NCI-H2107 treated with DMSO at 0.1 percent for 48 hours (cell line): ENCODE measurements around the gene MYH13.

Source experiments
- DNase-seq: peaks from one replicate; lab custom pipeline; 2025; ENCODE audit not compliant: unreplicated experiment; lab: John Stamatoyannopoulos, UW

The MYH13 gene

DNA sequence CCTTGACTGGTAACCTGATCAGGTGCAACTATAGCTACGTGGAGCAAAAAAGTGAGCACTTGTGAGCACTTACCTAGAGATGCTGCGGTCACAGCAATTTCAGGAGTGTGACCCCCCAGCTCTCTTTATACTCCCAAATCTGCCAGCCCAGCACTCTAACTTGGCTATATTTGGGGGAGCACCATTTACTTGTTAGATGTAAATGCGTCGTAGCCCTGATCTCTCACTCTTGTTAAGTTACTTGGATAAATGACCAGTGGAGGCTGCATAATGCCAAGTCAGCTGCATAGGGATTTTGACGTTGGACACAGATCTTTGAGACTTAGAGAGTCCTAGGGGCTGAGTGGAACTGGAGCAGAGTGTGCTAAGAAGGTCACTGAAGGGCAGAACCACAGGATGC is at the start of gene MYH13:
MYH13 (minus strand) TSS at position 101 of the 400 bp plus-strand sequence. CDS start 8,476 bp downstream, outside the sequence.
- DNase-seq, result no peak

DNA sequence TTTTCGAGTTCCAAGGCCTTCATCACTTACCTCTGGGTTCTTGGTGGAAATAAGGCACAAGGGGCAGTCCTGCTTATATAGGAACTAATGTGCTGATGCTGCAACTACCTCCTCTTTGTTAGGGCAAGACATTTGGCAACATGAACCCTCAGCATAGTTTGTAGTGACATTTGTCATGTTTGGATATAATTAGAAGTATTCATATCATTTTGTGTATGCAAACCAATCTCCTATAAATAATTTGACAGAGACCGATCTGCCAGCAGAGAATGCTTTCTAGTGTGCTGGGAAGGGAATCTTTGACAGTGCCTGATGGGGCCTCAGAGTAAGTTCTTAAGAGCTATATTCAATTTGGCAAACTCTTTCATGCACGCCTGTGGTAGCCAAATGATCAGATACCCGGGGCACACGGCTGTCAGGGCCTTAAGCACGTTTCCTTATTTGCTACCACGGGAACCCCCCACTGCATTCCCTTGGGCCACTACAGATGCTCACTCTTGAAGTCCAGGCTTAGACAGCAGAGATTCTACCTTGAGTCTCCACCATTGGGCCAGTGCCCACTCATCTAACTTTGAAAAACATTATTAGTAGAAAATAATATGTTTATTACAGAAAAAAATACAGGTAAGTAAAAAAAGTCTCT is 49.2 kb upstream of the MYH13 start, which contains the start of gene MYH8:
MYH8 (minus strand) TSS at position 51 of the 643 bp plus-strand sequence. CDS start 1,723 bp downstream, outside the sequence.
- DNase-seq, result no peak

DNA sequence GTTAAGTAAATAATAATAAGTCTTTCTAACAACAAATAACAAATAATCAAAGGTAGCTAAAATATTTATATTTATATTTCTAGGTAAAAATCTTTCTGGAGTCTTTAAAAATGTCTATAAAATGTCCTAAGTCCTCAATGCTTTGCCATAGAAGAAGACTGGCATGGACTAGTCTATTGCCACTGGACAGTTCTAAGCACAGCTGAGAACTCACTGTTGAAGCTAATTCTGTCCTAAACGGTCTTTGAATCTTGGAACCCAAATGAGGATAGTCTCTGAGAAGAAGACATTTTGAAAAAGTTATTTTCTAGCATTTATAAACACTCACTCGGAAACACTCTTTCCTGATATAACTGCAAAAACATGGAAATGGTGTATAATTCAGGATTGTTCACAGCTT is 48.4 kb upstream of the MYH13 start:
- DNase-seq, result no peak

DNA sequence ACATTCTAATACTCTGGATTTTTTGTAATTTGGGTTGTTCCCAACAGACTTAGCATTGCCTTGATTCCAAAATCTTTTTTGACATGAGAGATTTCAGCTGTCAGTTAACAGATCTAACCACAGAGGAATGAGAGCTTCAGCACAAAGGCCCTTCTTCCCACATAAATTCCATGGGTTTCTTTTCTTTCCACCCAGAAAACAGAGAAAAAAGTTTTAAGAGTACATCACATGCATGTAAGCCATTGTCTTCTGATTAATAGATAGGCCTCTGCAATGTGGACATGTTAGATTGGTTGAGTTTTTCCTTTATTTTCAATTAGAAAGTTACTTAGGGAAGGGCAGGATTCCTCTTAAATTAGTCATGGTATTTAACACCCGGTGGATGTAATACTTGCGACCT is 48.0 kb upstream of the MYH13 start:
- no peak for DNase-seq

DNA sequence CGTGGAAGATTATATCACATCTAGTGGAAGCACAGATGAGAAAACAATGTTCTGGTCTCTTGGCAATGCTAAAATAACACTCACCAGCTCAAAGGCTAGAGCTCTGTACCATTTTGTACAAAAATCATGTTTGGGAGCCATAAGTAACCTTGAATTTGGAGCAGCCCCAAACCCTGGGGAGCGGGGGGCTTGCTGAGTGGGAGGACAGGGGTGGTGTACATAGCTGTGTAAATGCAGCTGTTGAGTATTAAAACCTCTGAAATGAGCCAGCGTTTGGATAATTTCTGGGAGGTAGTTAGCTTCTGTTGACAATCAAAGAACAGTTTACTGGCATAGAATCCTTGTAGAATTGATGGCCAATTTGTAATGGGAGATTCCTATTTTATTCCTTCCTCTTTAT is 44.6 kb upstream of the MYH13 start:
- no peak for DNase-seq

DNA sequence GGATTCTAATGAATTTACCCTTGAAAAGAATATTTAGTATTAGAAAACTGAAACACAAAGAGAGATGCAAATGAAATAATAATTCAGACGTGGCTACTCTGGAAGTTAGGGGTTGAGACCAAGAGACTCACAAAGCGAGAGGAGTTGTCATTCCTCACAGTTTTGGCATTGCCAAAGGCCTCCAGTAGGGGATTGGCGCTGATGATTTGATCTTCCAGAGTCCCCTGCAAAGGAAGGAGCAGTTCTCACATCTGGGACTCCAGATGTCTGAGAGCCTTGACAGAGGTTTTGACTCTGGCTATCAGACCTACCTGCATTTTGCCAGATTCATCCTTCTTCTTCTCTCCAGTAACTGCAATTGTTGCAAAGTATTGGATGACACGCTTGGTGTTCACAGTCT is 42.4 kb upstream of the MYH13 start:
- no peak for DNase-seq

DNA sequence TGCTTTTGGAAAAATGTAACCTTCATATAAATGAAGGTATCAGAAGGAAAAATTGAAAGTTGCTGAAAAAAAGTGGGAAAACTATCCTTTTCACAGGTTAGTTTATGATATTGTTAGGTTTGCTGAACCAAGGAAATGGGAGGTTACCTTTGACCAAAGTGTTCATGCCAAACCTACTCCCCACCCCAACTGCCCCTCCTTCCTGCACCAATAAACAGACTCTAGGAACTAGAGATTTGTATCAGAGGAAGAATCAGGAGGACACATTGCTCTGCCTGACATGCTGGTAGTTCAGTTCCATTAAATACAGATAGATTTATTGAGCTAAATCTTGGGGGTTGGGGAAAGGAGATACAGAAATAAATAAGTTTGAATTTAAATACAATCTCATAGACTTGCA is 30.8 kb upstream of the MYH13 start:
- DNase-seq, result no peak

DNA sequence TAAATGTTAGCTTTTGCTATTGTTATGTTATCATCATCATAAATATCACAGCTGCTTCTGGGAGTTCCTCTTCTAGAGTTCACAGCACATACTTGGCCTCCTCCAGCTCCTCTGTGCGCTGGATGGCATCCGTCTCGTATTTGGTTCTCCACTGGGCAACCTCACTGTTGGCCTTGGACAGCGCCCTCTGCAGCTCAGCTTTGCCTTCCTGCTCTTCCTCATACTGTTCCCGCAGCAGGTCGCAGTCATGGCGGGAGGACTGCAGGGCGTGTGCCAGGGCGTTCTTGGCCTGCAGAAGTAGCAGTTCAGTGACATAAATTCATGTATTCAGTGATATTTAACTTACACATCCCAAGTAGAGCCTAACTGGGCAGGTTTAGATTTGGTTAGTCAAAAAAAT is 25.5 kb upstream of the MYH13 start:
- no peak for DNase-seq

DNA sequence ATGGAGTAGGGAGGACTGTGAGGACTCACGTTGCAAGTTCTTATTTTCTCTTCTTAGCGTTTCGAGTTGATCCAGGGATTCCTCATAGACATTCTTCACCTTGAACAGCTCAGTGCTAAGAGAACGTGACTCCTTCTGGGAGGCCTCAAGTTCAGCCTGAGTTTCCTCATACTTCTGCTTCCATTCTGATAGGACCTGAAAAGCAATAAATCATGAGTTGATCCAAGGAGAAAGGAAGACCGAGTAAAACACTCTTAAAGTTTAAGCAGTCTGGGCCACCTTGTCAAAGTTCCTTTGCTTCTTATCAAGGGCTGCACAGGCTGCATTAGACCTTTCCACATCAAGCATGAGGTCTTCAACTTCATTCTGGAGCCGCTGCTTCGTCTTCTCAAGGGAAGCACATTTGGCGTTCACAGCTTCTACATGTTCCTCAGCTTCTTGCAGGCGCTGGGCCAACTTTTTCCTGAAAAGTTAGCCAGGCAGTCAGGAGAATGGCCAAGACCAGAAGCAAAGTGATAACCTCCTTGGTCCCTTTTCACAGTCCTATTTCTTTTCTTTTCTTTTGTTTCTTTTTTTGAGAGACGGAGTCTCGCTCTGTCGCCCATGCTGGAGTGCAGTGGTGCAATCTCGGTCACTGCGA is 23.8 kb upstream of the MYH13 start:
- no peak for DNase-seq

DNA sequence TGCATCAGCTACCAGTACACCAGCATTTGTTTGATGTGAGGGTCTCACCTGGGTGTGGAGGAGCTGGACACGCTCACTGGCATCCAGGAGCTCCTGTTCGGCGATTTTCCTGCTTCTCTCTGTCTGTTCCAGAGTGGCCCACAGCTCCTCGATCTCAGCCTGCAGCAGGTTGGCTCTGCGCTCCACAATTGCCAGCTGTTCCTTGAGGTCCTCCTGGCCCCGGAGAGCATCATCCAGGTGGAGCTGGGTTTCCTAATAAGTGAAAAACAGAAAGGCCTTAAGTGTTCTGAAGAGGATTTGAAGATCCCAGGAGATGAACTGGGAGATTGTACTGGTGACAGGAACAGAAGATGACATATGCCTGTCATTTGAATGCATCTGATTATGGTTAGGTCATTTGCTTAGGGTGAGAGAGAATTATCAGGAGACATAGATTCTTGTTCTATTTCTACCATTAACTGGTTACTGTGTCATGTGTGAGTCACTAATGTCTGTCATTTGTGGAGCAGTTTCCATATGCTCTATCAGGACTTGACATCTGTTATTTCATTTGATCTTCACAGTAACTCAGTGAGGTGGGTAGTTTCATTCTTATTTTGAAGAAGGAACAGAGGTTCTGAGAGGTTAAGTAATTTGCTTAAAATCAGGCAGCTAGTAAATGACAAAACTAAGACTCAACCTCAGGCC is 21.5 kb upstream of the MYH13 start:
- no peak for DNase-seq

DNA sequence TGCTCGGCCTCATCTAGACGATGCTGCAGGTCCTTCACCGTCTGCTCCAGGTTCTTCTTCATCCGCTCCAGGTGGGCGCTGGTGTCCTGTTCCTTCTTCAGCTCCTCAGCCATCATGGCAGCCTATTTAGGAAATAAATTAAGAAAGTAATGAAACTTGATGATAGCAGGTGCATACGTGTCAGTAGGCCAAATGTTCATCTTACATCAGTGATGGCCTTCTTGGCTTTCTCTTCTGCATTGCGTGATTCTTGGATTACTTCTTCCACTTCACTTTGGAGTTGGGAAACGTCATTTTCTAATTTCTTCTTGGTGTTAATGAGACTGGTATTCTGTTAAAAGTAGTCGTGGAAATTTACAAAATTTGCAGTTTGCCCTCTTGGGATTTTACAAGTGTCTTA is 20.1 kb upstream of the MYH13 start:
- no peak for DNase-seq

DNA sequence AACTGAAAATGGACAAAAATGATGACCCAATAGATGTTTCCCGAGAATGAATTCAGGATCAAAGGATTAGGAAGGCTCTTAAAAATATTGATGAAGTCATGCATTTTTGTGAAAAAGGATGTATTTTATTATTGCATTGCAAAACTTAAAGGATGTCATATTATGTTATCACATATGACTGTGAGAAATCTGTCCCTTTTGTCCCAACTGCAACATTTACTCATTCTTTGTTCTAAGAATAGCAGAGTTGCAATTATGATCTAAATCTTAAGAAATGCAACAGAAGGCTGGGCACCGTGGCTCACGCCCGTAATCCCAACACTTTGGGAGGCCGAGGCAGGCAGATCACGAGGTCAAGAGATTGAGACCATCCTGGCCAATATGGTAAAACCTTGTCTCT is 13.1 kb upstream of the MYH13 start:
- no peak for DNase-seq

DNA sequence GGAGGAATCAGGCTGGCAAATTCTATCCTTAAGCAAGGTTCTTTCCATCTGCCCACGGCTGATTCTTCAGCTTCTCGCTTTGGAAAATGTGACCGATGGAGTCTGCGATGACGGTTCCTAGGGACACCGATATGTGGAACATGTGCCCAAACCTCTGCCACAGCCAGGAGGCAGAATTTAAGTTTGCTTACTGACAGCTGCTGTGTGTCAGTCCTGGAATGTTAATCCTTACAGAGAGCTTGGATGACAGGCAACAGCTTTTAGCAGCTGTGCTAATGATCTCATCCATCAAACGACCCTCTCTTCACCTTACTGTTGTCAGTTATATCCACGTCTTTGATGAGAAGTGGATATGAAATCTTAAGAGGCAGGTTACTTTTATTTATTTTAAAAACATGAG is 11.4 kb upstream of the MYH13 start:
- DNase-seq, result no peak

DNA sequence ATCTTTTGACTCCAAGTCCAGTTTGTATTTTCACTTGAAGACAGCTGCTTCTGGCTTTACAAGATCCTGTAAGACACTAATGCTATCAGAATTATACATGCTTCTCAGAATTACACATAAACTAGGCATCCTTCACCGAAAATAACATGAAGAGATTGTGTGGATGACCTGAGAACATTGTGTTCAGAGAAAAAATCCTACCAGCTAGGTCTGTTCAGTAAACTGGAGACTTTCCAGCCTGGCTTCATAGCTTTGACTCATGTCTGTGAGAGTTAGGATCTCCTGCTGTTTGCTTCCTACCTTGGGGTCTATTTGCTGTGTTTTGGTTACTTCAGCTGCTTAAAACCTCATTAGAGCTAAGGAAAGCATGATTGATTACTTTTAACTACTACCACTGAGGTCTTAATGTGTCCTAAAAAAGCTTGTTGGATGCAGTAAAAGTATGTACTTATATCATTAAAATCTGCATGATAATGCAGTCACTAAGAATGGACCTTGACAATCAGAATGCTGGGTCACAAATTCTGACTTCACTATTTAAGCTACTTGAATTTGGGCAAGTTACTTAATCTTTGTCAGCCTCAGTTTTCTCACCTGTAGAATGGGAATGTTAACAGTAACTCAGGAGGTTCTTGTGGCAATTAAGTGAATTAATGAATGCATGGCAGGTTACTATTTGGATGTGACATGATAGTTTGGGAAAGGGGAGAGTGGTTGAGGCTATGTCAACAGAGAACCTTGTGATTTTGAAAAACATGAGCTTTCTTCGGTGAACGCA is 8.0 kb upstream of the MYH13 start:
- DNase-seq, result no peak

DNA sequence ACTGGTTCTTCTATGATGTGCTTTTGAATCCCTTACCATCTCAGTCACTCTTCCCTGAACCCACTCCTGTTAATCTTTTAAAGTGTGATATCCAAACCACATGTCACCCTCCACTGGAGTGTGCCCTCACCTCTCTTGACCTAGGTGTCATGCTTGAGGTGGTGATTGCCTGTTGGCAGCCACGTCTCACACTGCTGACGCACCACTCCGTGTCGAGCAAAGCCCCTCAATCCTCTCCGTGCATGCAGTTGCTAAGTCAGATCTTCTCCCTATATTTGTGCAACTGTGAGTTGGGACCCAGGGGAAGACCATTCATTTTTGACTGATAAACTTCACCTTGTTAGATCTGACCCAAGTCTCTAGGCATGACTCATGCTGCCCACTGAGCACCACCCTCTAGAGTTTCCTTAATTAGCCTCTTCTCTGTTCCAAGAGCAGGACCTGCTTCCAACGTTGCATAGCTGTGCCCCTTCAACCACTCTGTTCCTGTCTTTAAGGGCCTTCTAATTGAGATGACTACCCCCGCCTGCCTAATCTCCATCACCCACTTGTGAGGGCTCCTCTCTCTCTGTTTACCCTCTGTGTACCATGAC is 2.7 kb downstream of the MYH13 start:
- no peak for DNase-seq

DNA sequence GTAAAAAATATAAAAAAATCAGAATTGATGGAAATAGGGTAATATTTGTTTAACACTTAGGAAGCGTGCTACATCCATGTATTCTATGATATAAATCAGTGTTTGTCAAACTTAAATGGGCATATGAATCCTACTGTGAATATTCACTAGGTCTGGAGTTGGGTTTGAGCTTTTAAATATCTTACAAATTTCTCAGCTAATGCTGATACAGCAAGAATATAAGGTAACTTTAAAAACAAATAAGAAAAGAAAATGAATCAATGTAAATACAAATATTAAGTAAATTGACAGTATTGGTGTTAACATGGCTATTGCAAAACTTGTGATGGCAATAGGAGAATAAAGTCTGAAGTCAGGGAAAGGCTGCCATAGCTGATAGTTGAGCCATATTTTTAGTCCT is 3.6 kb downstream of the MYH13 start:
- no peak for DNase-seq

DNA sequence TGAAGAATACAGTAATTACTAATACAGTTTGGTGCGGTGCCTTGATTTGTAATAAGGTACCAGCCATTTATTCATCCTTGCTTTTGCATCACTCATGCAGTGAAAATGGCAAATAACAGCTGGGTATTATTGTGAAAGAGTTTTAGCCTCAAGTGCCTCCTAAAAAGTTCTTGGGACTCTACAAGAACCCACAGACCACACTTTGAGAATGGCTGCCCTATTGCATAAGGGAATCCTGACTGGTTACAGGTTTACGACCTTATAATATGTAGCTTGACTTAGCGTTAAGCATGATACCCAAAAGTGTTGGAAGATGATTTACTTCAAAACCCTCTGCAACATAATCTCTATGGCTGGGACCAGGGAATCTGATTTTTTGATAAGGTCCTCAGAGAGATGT is 4.2 kb downstream of the MYH13 start:
- DNase-seq, result no peak

DNA sequence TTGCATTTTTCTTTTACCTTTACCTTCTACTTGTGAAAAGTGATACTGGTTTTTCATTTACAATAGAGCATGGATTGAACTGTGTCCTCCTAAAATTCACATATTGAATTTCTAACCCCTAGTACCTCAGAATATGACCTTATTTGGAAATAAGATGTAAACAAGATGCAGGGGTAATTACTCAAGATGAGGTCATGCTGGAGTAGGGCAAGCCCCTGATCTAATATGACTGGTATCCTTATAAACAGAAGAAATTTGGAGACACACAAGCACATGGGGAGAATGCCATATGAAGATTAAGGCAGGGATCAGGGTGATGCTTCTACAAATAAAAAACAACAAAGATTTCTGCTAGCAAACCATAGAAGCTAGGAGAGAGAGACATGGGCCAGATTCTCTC is 12.2 kb downstream of the MYH13 start:
- DNase-seq, result no peak

DNA sequence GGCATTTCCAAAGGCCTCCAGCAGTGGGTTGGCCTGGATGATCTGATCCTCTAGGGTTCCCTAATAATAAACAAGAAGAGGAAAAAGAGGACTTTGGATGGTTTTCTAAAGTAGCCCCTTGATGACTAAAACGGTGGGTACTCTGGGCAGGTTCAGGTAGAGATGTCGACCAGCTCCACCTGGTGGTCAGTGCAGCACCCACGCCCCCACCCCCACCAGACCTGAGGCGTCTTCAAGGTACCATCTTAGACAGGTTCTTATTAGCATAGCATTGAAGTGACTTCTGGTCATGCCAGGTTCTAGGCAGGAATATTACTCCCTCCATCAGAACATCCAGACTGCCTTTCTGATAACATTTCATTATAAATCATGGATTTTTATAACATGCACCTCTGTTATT is 15.0 kb downstream of the MYH13 start:
- no peak for DNase-seq

DNA sequence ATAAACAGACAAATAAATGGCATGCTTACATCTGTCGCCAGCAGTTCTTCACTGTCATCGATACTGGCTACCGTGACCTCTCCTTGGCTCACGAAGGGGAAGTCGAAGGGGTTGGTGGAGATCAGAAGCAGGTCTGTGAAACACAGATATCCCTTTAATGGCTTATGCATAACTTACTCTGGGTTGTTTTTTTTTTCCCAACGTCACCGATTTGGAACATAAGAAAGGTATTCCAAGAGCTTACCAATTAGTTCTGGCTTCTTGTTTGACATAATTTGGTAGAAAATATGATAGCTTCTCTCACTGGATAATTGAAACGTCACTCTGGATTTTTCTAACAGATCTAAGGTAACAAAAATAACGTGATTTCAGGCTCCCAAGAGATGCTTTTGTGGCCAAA is 18.2 kb downstream of the MYH13 start:
- no peak for DNase-seq

DNA sequence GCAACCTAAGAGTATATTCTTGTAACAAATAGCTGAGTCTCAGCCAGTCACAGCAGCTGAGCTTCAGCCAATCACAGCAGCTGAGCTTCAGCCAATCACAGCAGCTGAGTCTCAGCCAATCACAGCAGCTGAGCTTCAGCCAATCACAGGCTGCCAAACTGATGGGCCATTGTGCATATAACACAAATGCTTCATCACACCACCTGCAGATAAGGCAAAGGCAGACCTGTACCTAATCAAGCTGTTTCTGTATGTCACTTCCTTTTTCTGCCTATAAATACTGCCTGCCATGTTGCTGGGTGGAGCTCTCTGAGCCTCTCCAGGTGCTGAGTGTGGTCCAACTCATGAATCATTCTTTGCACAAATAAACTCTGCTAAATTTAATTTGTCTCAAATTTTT is 19.9 kb downstream of the MYH13 start:
- no peak for DNase-seq
